ENCODE measurements around the gene FOXR1. TPM values are rescaled to one million over a fixed set of nuclear protein-coding genes. Genes with fewer than 3 reads are reported as not detected.

The FOXR1 gene
- total RNA-seq, 1 donor from 2014 or later, result not detected

DNA sequence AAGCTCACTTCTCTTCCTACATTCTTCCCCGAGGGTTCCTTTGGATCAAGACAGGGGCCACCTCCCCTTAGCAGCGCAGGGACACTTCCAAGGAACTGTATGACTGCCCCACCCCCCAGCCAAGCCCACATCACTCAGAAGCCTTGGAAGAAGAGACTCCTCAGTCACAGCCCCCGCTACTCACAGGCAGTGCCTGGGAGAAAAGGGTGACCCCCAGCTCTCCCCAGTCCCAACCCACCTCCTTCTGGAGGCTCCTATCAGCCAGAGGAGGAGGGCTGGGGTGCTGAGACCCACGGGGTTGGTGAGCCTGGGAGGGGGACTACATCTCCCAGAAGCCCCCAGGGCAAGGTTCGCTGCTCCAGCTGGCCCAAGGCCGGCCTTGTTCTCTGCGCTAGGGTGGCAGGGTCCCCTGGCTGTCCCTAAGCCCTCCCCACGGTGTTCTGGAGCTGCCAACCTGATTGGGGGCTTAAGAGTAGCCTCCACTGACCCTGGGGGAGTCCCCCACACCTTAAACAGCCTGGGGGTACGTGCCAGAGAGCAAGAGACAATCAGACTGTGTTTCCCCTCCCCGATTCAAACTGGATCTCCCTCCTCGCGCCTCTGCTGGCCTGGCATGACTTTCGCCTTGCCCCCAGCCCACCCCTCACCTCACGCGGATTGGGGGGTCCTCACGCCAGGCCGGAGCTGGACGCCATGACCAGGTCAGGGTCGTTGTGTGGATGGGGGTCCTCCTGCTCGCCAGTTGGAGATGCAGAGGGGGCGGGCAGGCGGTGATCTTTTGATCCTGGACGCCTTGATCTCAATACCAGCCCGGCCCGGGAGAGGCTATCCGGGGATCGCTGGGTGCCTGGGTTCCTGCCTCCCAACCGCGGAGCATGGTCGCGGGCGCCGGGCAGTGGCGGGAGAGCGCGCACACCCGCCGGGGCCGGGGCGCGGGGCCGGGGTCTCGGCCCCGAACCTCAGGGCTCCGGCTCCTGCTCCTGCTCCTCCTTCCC lies 46.7 kb upstream of the FOXR1 start:
- peaks cover 2% of the 10 kb centered on the region for H3K36me3 Mint-ChIP-seq (ENCODE audit: low read depth, unreplicated experiment)
- H3K27ac ChIP-seq (ENCODE audit: low read depth, low read length), result peak overlapping the region; percentile 79
- H3K4me3 ChIP-seq (ENCODE audit: insufficient read depth, low read depth, low read length), result peak overlapping the region; percentile 96
- DNase-seq (ENCODE audit: low read depth) (no peak), FAIRE-seq (no peak)
- peak overlapping the region; percentile 95 for H3K4me3 Mint-ChIP-seq (ENCODE audit: unreplicated experiment)
- H3K9me3 ChIP-seq (ENCODE audit: insufficient read depth, low read depth, low read length), result no peaks in the 10 kb centered on the region
- H3K4me2 ChIP-seq (ENCODE audit: low read length), result peak overlapping the region; percentile 98
- no peaks in the 10 kb centered on the region for H3K27me3 Mint-ChIP-seq (ENCODE audit: low read depth, unreplicated experiment)
- peak overlapping the region; percentile 83 for H3K27ac Mint-ChIP-seq (ENCODE audit: unreplicated experiment)
- H4K20me1 ChIP-seq (ENCODE audit: insufficient read depth, low read length), result peaks cover 52% of the 10 kb centered on the region
- peaks cover 31% of the 10 kb centered on the region for H3K4me1 Mint-ChIP-seq (ENCODE audit: low read depth, unreplicated experiment)
- no peaks in the 10 kb centered on the region for H3K27me3 ChIP-seq (ENCODE audit: insufficient read depth, low read length)
- H3K4me1 ChIP-seq (ENCODE audit: insufficient read depth, low read length), result peaks cover 56% of the 10 kb centered on the region
- H3K9me3 Mint-ChIP-seq (ENCODE audit: unreplicated experiment), result no peaks in the 10 kb centered on the region
- H2AFZ ChIP-seq (ENCODE audit: low read depth, low read length), result no peak overlapping the region
- H3K79me2 ChIP-seq (ENCODE audit: insufficient read depth, low read length), result peaks cover 57% of the 10 kb centered on the region
- peak overlapping the region; percentile 97 for H3K9ac ChIP-seq (ENCODE audit: low read length)
- TF ChIP-seq, protein P1, sequence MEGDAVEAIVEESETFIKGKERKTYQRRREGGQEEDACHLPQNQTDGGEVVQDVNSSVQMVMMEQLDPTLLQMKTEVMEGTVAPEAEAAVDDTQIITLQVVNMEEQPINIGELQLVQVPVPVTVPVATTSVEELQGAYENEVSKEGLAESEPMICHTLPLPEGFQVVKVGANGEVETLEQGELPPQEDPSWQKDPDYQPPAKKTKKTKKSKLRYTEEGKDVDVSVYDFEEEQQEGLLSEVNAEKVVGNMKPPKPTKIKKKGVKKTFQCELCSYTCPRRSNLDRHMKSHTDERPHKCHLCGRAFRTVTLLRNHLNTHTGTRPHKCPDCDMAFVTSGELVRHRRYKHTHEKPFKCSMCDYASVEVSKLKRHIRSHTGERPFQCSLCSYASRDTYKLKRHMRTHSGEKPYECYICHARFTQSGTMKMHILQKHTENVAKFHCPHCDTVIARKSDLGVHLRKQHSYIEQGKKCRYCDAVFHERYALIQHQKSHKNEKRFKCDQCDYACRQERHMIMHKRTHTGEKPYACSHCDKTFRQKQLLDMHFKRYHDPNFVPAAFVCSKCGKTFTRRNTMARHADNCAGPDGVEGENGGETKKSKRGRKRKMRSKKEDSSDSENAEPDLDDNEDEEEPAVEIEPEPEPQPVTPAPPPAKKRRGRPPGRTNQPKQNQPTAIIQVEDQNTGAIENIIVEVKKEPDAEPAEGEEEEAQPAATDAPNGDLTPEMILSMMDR (IDR thresholded peaks at IDR 0.05; ENCODE audit: insufficient read depth, low read depth, low read length), result no peak
- no peaks in the 10 kb centered on the region for H3K36me3 ChIP-seq (ENCODE audit: insufficient read depth, low read length)

DNA sequence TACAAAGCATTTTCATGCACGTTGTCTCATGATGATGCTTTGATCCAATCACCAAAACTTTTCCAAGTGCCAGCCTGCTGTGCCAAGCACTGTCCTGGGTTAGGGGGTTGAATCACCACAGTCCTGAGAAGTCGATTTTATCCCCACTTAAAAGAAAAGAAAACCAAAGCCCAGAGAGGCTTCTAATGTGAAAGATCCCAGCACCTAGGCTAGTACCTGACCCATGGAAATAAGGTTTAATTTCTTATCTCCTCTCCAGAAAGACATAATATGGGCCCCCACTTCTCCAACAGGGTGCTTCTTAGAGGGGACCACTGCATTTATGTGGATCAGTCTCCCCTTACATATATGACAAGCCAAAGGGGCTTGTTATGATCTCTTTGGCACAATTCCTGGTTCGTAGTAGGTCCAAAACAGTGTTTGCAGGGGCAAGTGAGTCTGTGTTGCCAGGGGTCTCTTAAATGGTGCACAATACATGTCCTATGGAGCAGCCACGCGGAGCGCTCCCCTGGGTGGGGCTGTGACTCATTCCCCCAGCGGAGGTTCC lies 43.9 kb upstream of the FOXR1 start:
- H3K4me2 ChIP-seq (ENCODE audit: low read length), result peak overlapping the region; percentile 93
- peak overlapping the region; percentile 97 for H3K27ac Mint-ChIP-seq (ENCODE audit: unreplicated experiment)
- no peak overlapping the region for H2AFZ ChIP-seq (ENCODE audit: low read depth, low read length)

More for the DNA sequence above, 43.9 kb upstream of the FOXR1 start:
- H3K4me3 ChIP-seq (ENCODE audit: insufficient read depth, low read depth, low read length), result peak overlapping the region; percentile 69
- no peaks in the 10 kb centered on the region for H3K36me3 ChIP-seq (ENCODE audit: insufficient read depth, low read length)
- peaks cover 30% of the 10 kb centered on the region for H3K79me2 ChIP-seq (ENCODE audit: insufficient read depth, low read length)
- H3K4me1 ChIP-seq (ENCODE audit: insufficient read depth, low read length), result peaks cover 32% of the 10 kb centered on the region
- peak overlapping the region; percentile 94 for H3K4me3 Mint-ChIP-seq (ENCODE audit: unreplicated experiment)
- H3K4me1 Mint-ChIP-seq (ENCODE audit: low read depth, unreplicated experiment), result peaks cover 21% of the 10 kb centered on the region
- TF ChIP-seq, protein P1 (IDR thresholded peaks at IDR 0.05; ENCODE audit: insufficient read depth, low read depth, low read length), result no peak
- no peak for TF ChIP-seq EZH2 (IDR thresholded peaks at IDR 0.05; ENCODE audit: insufficient read depth, low read length)
- H3K27ac ChIP-seq (ENCODE audit: low read depth, low read length), result peak overlapping the region; percentile 16
- no peaks in the 10 kb centered on the region for H3K27me3 Mint-ChIP-seq (ENCODE audit: low read depth, unreplicated experiment)
- no peaks in the 10 kb centered on the region for H3K9me3 Mint-ChIP-seq (ENCODE audit: unreplicated experiment)
- peaks cover 25% of the 10 kb centered on the region for H4K20me1 ChIP-seq (ENCODE audit: insufficient read depth, low read length)
- H3K27me3 ChIP-seq (ENCODE audit: insufficient read depth, low read length), result no peaks in the 10 kb centered on the region
- no peak for DNase-seq (ENCODE audit: low read depth)
- H3K9ac ChIP-seq (ENCODE audit: low read length), result peak overlapping the region; percentile 72
- no peaks in the 10 kb centered on the region for H3K9me3 ChIP-seq (ENCODE audit: insufficient read depth, low read depth, low read length)
- H3K36me3 Mint-ChIP-seq (ENCODE audit: low read depth, unreplicated experiment), result peaks cover 2% of the 10 kb centered on the region
- no peak for FAIRE-seq
